RWPE1 (cell line): ENCODE measurements around the gene AQP12B.
"Not testable (repeated sequence)": the region's sequence is repeated elsewhere in the genome, so short reads cannot be mapped to it uniquely, and the experiment has no call there.

Experiments used
- CTCF ChIA-PET: fragments of 350-600 bp; sonication (Branson Sonifier 250); formaldehyde crosslinking; extraction: SDS; loops from one replicate; lab custom pipeline; 2021; lab: Yijun Ruan, JAX
- POLR2A ChIA-PET: fragments of 400-600 bp; formaldehyde crosslinking; extraction: SDS; loops from one replicate; lab custom pipeline; 2020; ENCODE audit warnings: antibody characterized with exemption; ENCODE audit not compliant: low non-redundant PET; lab: Yijun Ruan, JAX
- DNase-seq: peaks from one replicate; pipeline ENCODE4 v3.0.0; 2012; ENCODE audit warnings: low spot score
- H3K27ac ChIP-seq: fragments of 450-650 bp; 2 replicates; pipeline ENCODE4 v1.5.1; 2017
- CTCF ChIP-seq: fragments of 450-650 bp; conservative IDR thresholded peaks from 2 replicates; pipeline ENCODE4 v1.5.1; 2017; ENCODE audit warnings: low read depth, mild to moderate bottlenecking

Gene AQP12B

GRCh38 chr2:240672076-240672700 lies 10.5 kb downstream of the AQP12B start:
- no peak for DNase-seq
- TF ChIP-seq CTCF = no peak
- POLR2A ChIA-PET = no interaction called here
- H3K27ac ChIP-seq = no peak overlapping the region
- CTCF ChIA-PET = interaction anchor here (0.7 kb wide), 1 partner anchor 839 kb away, joined by 4 read pairs; no protein-coding TSS in a partner anchor

GRCh38 chr2:240670950-240671349 lies 11.7 kb downstream of the AQP12B start:
- no peak for TF ChIP-seq CTCF
- DNase-seq = no peak
- ChIA-PET POLR2A (no interaction called here), CTCF (no interaction called here)
- no peak overlapping the region for H3K27ac ChIP-seq

GRCh38 chr2:240670402-240670801 lies 12.3 kb downstream of the AQP12B start:
- POLR2A ChIA-PET = no interaction called here
- no peak for TF ChIP-seq CTCF
- CTCF ChIA-PET = interaction anchor here (0.6 kb wide), 1 partner anchor 1347 kb away, joined by 3 read pairs; no protein-coding TSS in a partner anchor
- no peak for DNase-seq
- H3K27ac ChIP-seq = no peak overlapping the region

GRCh38 chr2:240664622-240665021 lies 18.1 kb downstream of the AQP12B start:
- no peak for TF ChIP-seq CTCF
- no peak overlapping the region for H3K27ac ChIP-seq
- DNase-seq = no peak
- ChIA-PET POLR2A (no interaction called here), CTCF (no interaction called here)

GRCh38 chr2:240663546-240664190 lies 19.0 kb downstream of the AQP12B start:
- CTCF ChIA-PET = interaction anchor here (0.6 kb wide), 1 partner anchor 552 kb away, joined by 4 read pairs; no protein-coding TSS in a partner anchor
- H3K27ac ChIP-seq = no peak overlapping the region
- TF ChIP-seq CTCF = no peak
- no peak for DNase-seq
- POLR2A ChIA-PET = no interaction called here

- no peak for DNase-seq
- no peak for TF ChIP-seq CTCF
- no peak overlapping the region for H3K27ac ChIP-seq
- ChIA-PET POLR2A (no interaction called here), CTCF (no interaction called here)
These were observed 20.0 kb downstream of the AQP12B start for GRCh38 chr2:240662681-240663080.

GRCh38 chr2:240659883-240660282 lies 22.8 kb downstream of the AQP12B start:
- DNase-seq, CTCF ChIA-PET, H3K27ac ChIP-seq, POLR2A ChIA-PET: not testable (repeated sequence)
